ENCODE data around the gene DESI1. TPM values are rescaled to one million over a fixed set of nuclear protein-coding genes. Genes with fewer than 3 reads are reported as not detected.
"Not testable (repeated sequence)": the region's sequence is repeated elsewhere in the genome, so short reads cannot be mapped to it uniquely, and the experiment has no call there.

Gene DESI1
- total RNA-seq, 1 donor from 2014 or later = 34.5 TPM

DNA sequence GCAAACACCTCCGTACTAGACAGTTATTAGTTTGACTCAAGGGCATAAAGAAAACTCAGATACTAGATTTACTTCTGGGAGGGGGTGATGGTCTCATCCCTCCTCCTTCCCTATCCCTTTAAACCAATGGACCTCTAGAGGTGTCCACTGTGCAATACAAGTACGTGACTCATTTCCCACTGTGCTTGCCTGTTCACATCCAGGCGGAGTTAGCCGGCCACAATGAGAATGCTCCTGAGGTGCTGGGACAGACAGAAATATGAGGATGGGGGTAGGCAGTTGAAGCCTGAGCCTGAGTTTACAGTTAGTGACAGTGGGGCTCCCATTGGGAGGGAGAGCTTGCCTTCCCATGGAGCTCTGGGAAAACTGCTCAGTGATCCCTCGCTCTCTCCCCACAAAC is 22.8 kb downstream of the DESI1 start:
- Mint-ChIP-seq H3K36me3 (ENCODE audit: unreplicated experiment) (peaks cover 6% of the 10 kb centered on the region), H3K27ac (ENCODE audit: unreplicated experiment) (no peak overlapping the region), H3K4me3 (ENCODE audit: unreplicated experiment) (no peak overlapping the region), H3K9me3 (ENCODE audit: unreplicated experiment) (no peaks in the 10 kb centered on the region), H3K27me3 (ENCODE audit: unreplicated experiment) (peaks cover 5% of the 10 kb centered on the region), H3K4me1 (ENCODE audit: low read depth, unreplicated experiment) (peaks cover 3% of the 10 kb centered on the region)
- DNase-seq = no peak
- TF ChIP-seq, protein P1, sequence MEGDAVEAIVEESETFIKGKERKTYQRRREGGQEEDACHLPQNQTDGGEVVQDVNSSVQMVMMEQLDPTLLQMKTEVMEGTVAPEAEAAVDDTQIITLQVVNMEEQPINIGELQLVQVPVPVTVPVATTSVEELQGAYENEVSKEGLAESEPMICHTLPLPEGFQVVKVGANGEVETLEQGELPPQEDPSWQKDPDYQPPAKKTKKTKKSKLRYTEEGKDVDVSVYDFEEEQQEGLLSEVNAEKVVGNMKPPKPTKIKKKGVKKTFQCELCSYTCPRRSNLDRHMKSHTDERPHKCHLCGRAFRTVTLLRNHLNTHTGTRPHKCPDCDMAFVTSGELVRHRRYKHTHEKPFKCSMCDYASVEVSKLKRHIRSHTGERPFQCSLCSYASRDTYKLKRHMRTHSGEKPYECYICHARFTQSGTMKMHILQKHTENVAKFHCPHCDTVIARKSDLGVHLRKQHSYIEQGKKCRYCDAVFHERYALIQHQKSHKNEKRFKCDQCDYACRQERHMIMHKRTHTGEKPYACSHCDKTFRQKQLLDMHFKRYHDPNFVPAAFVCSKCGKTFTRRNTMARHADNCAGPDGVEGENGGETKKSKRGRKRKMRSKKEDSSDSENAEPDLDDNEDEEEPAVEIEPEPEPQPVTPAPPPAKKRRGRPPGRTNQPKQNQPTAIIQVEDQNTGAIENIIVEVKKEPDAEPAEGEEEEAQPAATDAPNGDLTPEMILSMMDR (IDR thresholded peaks at IDR 0.05; ENCODE audit: partially characterized antibody, unreplicated experiment) = no peak

DNA sequence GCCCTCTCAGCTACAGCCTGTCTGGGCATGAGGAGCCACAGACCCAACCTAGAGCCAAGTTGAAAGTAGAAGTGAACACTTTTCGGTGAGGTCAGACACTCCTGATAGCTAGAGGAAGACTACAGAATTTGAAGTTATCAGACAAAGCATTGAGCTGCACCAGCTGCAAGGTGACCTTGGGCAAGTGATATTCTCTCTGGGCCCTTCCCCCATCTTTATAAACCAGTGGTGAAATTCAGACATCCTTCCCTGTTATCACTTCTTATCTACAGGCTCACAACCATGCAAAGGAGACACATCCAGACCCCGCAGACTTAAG is 23.2 kb downstream of the DESI1 start:
- TF ChIP-seq, protein P1 (IDR thresholded peaks at IDR 0.05; ENCODE audit: partially characterized antibody, unreplicated experiment) = no peak
- peaks cover 3% of the 10 kb centered on the region for H3K4me1 Mint-ChIP-seq (ENCODE audit: low read depth, unreplicated experiment)
- peaks cover 5% of the 10 kb centered on the region for H3K27me3 Mint-ChIP-seq (ENCODE audit: unreplicated experiment)
- peaks cover under 1% of the 10 kb centered on the region for H3K36me3 Mint-ChIP-seq (ENCODE audit: unreplicated experiment)
- no peak overlapping the region for H3K27ac Mint-ChIP-seq (ENCODE audit: unreplicated experiment)
- no peaks in the 10 kb centered on the region for H3K9me3 Mint-ChIP-seq (ENCODE audit: unreplicated experiment)
- no peak overlapping the region for H3K4me3 Mint-ChIP-seq (ENCODE audit: unreplicated experiment)
- no peak for DNase-seq

DNA sequence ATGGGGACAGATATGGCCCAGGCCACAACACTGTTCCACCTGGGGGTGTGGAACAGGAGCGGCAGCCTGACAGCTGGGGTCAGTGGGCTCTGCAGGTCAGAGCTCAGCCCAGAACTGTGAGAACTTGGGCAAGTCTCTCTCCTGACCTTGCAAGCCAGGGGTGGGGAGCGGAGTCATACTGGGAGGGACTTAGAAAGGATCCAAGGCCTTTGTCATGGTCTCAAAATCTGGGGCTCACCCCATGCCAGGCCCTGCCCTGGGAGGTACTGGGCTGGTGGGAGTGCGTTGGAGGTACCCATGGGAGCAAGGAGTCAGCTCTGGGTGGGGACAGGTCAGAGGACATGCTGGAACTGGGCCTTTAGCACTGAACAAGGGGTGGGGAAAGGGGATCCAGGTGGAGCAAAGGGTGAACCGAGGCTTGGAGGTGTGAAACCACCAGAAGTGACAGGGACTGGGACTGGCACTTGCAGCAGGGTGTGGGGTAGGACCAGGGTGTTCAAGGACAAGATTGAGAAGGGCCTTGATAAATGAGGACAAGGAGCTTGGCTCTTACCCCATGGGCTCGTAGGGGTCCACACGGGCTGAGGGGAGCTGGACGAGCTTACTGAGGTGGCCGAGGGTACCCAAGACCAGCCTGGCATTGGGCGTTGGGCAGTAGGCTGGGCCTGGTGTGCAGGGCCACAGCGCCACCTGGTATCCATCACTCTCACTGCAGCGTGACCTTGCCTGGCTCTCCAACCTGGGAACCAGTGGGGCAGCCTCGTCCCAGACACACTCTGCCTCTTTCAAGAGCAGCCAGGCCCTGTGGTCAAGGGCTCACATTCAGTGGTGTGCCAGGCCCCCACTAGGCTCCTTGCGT is 23.8 kb downstream of the DESI1 start:
- no peak overlapping the region for H3K27ac Mint-ChIP-seq (ENCODE audit: unreplicated experiment)

DNA sequence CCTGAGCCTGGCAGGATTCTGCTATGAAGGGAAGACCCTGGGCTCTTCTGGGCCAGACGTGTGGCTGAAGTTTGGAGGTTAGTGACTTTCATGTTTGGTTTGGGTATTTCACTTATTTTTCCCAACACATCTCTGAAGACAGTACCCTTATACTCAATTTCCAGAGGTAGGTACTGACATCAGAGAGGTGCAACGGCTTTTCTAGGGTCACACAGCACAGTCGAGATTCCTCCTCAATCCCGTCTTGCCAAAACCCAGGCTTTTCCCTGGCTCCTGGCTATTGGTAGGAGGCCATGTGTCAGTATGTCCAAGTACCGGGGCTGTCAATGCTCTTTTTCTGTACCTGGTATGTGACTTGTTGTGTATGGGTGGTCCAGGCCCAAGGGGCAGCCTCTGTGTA is 25.1 kb downstream of the DESI1 start:
- TF ChIP-seq, protein P1 (IDR thresholded peaks at IDR 0.05; ENCODE audit: partially characterized antibody, unreplicated experiment) = no peak
- Mint-ChIP-seq H3K4me3 (ENCODE audit: unreplicated experiment) (no peak overlapping the region), H3K9me3 (ENCODE audit: unreplicated experiment) (no peaks in the 10 kb centered on the region), H3K27me3 (ENCODE audit: unreplicated experiment) (peaks cover 5% of the 10 kb centered on the region), H3K4me1 (ENCODE audit: low read depth, unreplicated experiment) (peaks cover 3% of the 10 kb centered on the region), H3K36me3 (ENCODE audit: unreplicated experiment) (no peaks in the 10 kb centered on the region), H3K27ac (ENCODE audit: unreplicated experiment) (no peak overlapping the region)
- no peak for DNase-seq

More for the DNA sequence above, 23.8 kb downstream of the DESI1 start:
- TF ChIP-seq, protein P1 (IDR thresholded peaks at IDR 0.05; ENCODE audit: partially characterized antibody, unreplicated experiment) = peak; percentile 70
- H3K36me3 Mint-ChIP-seq (ENCODE audit: unreplicated experiment) = no peaks in the 10 kb centered on the region
- H3K4me3 Mint-ChIP-seq (ENCODE audit: unreplicated experiment) = no peak overlapping the region
- H3K9me3 Mint-ChIP-seq (ENCODE audit: unreplicated experiment) = no peaks in the 10 kb centered on the region
- peaks cover 5% of the 10 kb centered on the region for H3K27me3 Mint-ChIP-seq (ENCODE audit: unreplicated experiment)
- peak; percentile 75 for DNase-seq
- peaks cover 3% of the 10 kb centered on the region for H3K4me1 Mint-ChIP-seq (ENCODE audit: low read depth, unreplicated experiment)

DNA sequence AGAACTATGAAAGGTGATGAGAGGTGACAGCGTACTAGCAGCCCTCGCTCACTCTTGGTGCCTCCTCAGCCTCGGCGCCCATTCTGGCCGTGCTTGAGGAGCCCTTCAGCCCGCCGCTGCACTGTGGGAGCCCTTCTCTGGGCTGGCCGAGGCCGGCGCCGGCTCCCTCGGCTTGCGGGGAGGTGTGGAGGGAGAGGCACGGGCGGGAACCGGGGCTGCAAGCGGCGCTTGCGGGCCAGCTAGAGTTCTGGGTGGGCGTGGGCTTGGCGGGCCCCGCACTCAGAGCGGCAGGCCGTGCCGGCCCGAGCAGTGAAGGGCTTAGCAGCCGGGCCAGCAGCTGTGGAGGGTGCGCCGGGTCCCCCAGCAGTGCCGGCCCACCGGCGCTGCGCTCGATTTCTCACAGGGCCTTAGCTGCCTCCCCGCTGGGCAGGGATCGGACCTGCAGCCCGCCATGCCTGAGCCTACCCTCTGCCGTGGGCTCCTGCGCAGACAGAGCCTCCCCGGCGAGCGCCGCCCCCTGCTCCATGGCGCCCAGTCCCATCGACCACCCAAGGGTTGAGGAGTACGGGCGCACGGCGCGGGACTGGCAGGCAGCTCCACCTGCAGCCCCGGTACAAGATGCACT is 27.4 kb downstream of the DESI1 start:
- not testable (repeated sequence) for H3K9me3 Mint-ChIP-seq (ENCODE audit: unreplicated experiment); H3K4me3 Mint-ChIP-seq (ENCODE audit: unreplicated experiment); H3K4me1 Mint-ChIP-seq (ENCODE audit: low read depth, unreplicated experiment); H3K27me3 Mint-ChIP-seq (ENCODE audit: unreplicated experiment); H3K27ac Mint-ChIP-seq (ENCODE audit: unreplicated experiment); DNase-seq; H3K36me3 Mint-ChIP-seq (ENCODE audit: unreplicated experiment)
